GM12891 (cell line): ENCODE data around the gene DDX50.

Source experiments
- POLR2A ChIP-seq: IDR thresholded peaks from 2 replicates; pipeline ENCODE4 v1.6.1; 2011; ENCODE audit warnings: low read depth, low read length, control low read depth
- POLR2AphosphoS5 ChIP-seq: IDR thresholded peaks from 2 replicates; pipeline ENCODE4 v1.6.1; 2011; ENCODE audit warnings: low read depth, low read length, control low read depth
- TAF1 ChIP-seq: IDR thresholded peaks from 2 replicates; pipeline ENCODE4 v1.6.1; 2011; ENCODE audit warnings: low read depth, low read length, control low read depth

GRCh38 chr10:68895041-68895440, 6.1 kb upstream of the DDX50 start:
- TF ChIP-seq POLR2A (no peak), TAF1 (no peak), POLR2AphosphoS5 (no peak)
